ENCODE data around the gene ALDH5A1. TPM values are rescaled to one million over a fixed set of nuclear protein-coding genes. Genes with fewer than 3 reads are reported as not detected.

The ALDH5A1 gene
- total and polyA plus RNA-seq, 10 of the 15 experiments (the other 5 are each of a cell fraction or from before 2014, with no cell fraction given): 2.6 to 13.8 (median 9.3) TPM

Other genes starting within 250 kb of the ALDH5A1 start
- under 0.01 TPM in 1 of 2 replicates, not detected in the other for gene DCDC2, start 136.9 kb upstream of the ALDH5A1 start, total RNA-seq (2014; rRNA removed)
- gene DCDC2, start 136.9 kb upstream of the ALDH5A1 start, total RNA-seq (2014; rRNA removed; fragmentation: Illumina TruSeq; extraction: Trizol): not detected in 2 replicates
- gene DCDC2, start 136.9 kb upstream of the ALDH5A1 start, total RNA-seq (2021): not detected in 2 replicates
- not detected in 2 replicates for gene DCDC2, start 136.9 kb upstream of the ALDH5A1 start, polyA plus RNA-seq (2011; rRNA removed)
- gene DCDC2, start 136.9 kb upstream of the ALDH5A1 start, polyA plus RNA-seq (2014; fragmentation: Illumina TruSeq; extraction: Trizol): 0.03 and 0.11 TPM in 2 replicates
- gene DCDC2, start 136.9 kb upstream of the ALDH5A1 start, polyA plus RNA-seq (2014; fragmentation: Nextera tagmentation; extraction: Ambion mirVana): not detected
- not detected in 2 replicates for gene DCDC2, start 136.9 kb upstream of the ALDH5A1 start, polyA plus RNA-seq (2014; rRNA removed)
- not detected for gene DCDC2, start 136.9 kb upstream of the ALDH5A1 start, polyA plus RNA-seq (2016; fragmentation: Nextera tagmentation; extraction: Ambion mirVana)
- 18.0 and 20.7 TPM in 2 replicates for gene MRS2, start 92.0 kb upstream of the ALDH5A1 start, total RNA-seq (2014; rRNA removed)
- gene MRS2, start 92.0 kb upstream of the ALDH5A1 start, total RNA-seq (2014; rRNA removed; fragmentation: Illumina TruSeq; extraction: Trizol): 20.9 and 22.0 TPM in 2 replicates
- 25.6 and 25.7 TPM in 2 replicates for gene MRS2, start 92.0 kb upstream of the ALDH5A1 start, total RNA-seq (2021)
- gene MRS2, start 92.0 kb upstream of the ALDH5A1 start, polyA plus RNA-seq (2011; rRNA removed): 29.0 and 43.5 TPM in 2 replicates
- 23.7 and 26.2 TPM in 2 replicates for gene MRS2, start 92.0 kb upstream of the ALDH5A1 start, polyA plus RNA-seq (2014; fragmentation: Illumina TruSeq; extraction: Trizol)
- gene MRS2, start 92.0 kb upstream of the ALDH5A1 start, polyA plus RNA-seq (2014; fragmentation: Nextera tagmentation; extraction: Ambion mirVana): 10 to 100 TPM in 1 of 2 experiments, 1 to 10 TPM in 1; 7.5 to 12.6 TPM
- gene MRS2, start 92.0 kb upstream of the ALDH5A1 start, polyA plus RNA-seq (2014; rRNA removed): 19.0 and 24.8 TPM in 2 replicates
- gene MRS2, start 92.0 kb upstream of the ALDH5A1 start, polyA plus RNA-seq (2016; fragmentation: Nextera tagmentation; extraction: Ambion mirVana): 10 to 100 TPM; 26.7 to 29.9 TPM
- gene GPLD1, start 5.4 kb upstream of the ALDH5A1 start, total RNA-seq (2014; rRNA removed): 1.0 TPM in 2 replicates
- gene GPLD1, start 5.4 kb upstream of the ALDH5A1 start, total RNA-seq (2014; rRNA removed; fragmentation: Illumina TruSeq; extraction: Trizol): 0.60 and 1.0 TPM in 2 replicates
- gene GPLD1, start 5.4 kb upstream of the ALDH5A1 start, total RNA-seq (2021): 1.0 and 1.2 TPM in 2 replicates
- gene GPLD1, start 5.4 kb upstream of the ALDH5A1 start, polyA plus RNA-seq (2011; rRNA removed): 0.73 and 0.75 TPM in 2 replicates
- gene GPLD1, start 5.4 kb upstream of the ALDH5A1 start, polyA plus RNA-seq (2014; fragmentation: Illumina TruSeq; extraction: Trizol): 0.51 and 0.60 TPM in 2 replicates
- gene GPLD1, start 5.4 kb upstream of the ALDH5A1 start, polyA plus RNA-seq (2014; fragmentation: Nextera tagmentation; extraction: Ambion mirVana): under 1 TPM; 0.13 to 0.16 TPM
- 0.46 and 0.99 TPM in 2 replicates for gene GPLD1, start 5.4 kb upstream of the ALDH5A1 start, polyA plus RNA-seq (2014; rRNA removed)
- gene GPLD1, start 5.4 kb upstream of the ALDH5A1 start, polyA plus RNA-seq (2016; fragmentation: Nextera tagmentation; extraction: Ambion mirVana): under 1 TPM; 0.04 to 0.66 TPM
- 0.05 TPM in 1 of 2 replicates, not detected in the other for gene KIAA0319, start 151.2 kb downstream of the ALDH5A1 start, total RNA-seq (2014; rRNA removed)
- gene KIAA0319, start 151.2 kb downstream of the ALDH5A1 start, total RNA-seq (2014; rRNA removed; fragmentation: Illumina TruSeq; extraction: Trizol): 0.04 TPM in 1 of 2 replicates, not detected in the other
- 0.03 and 0.05 TPM in 2 replicates for gene KIAA0319, start 151.2 kb downstream of the ALDH5A1 start, total RNA-seq (2021)
- gene KIAA0319, start 151.2 kb downstream of the ALDH5A1 start, polyA plus RNA-seq (2011; rRNA removed): 0.01 TPM in 1 of 2 replicates, not detected in the other
- gene KIAA0319, start 151.2 kb downstream of the ALDH5A1 start, polyA plus RNA-seq (2014; fragmentation: Illumina TruSeq; extraction: Trizol): 0.06 and 0.09 TPM in 2 replicates
- gene KIAA0319, start 151.2 kb downstream of the ALDH5A1 start, polyA plus RNA-seq (2014; fragmentation: Nextera tagmentation; extraction: Ambion mirVana): under 1 TPM in 1 of 2 experiments, not detected in 1; 0.02 TPM
- gene KIAA0319, start 151.2 kb downstream of the ALDH5A1 start, polyA plus RNA-seq (2014; rRNA removed): 0.03 and 0.08 TPM in 2 replicates
- under 1 TPM; 0.05 to 0.09 TPM for gene KIAA0319, start 151.2 kb downstream of the ALDH5A1 start, polyA plus RNA-seq (2016; fragmentation: Nextera tagmentation; extraction: Ambion mirVana)
- 32.1 and 35.1 TPM in 2 replicates for gene TDP2, start 171.9 kb downstream of the ALDH5A1 start, total RNA-seq (2014; rRNA removed)
- 30.4 and 32.9 TPM in 2 replicates for gene TDP2, start 171.9 kb downstream of the ALDH5A1 start, total RNA-seq (2014; rRNA removed; fragmentation: Illumina TruSeq; extraction: Trizol)
- 35.8 and 38.1 TPM in 2 replicates for gene TDP2, start 171.9 kb downstream of the ALDH5A1 start, total RNA-seq (2021)
- 48.7 and 71.6 TPM in 2 replicates for gene TDP2, start 171.9 kb downstream of the ALDH5A1 start, polyA plus RNA-seq (2011; rRNA removed)
- 52.5 and 59.2 TPM in 2 replicates for gene TDP2, start 171.9 kb downstream of the ALDH5A1 start, polyA plus RNA-seq (2014; fragmentation: Illumina TruSeq; extraction: Trizol)
- gene TDP2, start 171.9 kb downstream of the ALDH5A1 start, polyA plus RNA-seq (2014; fragmentation: Nextera tagmentation; extraction: Ambion mirVana): 10 to 100 TPM; 24.4 to 29.8 TPM
- 35.3 and 39.6 TPM in 2 replicates for gene TDP2, start 171.9 kb downstream of the ALDH5A1 start, polyA plus RNA-seq (2014; rRNA removed)
- 10 to 100 TPM; 50.5 to 53.3 TPM for gene TDP2, start 171.9 kb downstream of the ALDH5A1 start, polyA plus RNA-seq (2016; fragmentation: Nextera tagmentation; extraction: Ambion mirVana)
- gene ACOT13, start 172.1 kb downstream of the ALDH5A1 start, total RNA-seq (2014; rRNA removed): 6.0 and 7.5 TPM in 2 replicates
- 26.6 and 28.2 TPM in 2 replicates for gene ACOT13, start 172.1 kb downstream of the ALDH5A1 start, total RNA-seq (2014; rRNA removed; fragmentation: Illumina TruSeq; extraction: Trizol)
- 28.6 and 33.8 TPM in 2 replicates for gene ACOT13, start 172.1 kb downstream of the ALDH5A1 start, total RNA-seq (2021)
- 31.4 and 48.4 TPM in 2 replicates for gene ACOT13, start 172.1 kb downstream of the ALDH5A1 start, polyA plus RNA-seq (2011; rRNA removed)
- 41.9 and 46.5 TPM in 2 replicates for gene ACOT13, start 172.1 kb downstream of the ALDH5A1 start, polyA plus RNA-seq (2014; fragmentation: Illumina TruSeq; extraction: Trizol)
- 10 to 100 TPM; 54.8 to 60.6 TPM for gene ACOT13, start 172.1 kb downstream of the ALDH5A1 start, polyA plus RNA-seq (2014; fragmentation: Nextera tagmentation; extraction: Ambion mirVana)
- 19.6 and 26.8 TPM in 2 replicates for gene ACOT13, start 172.1 kb downstream of the ALDH5A1 start, polyA plus RNA-seq (2014; rRNA removed)
- 10 to 100 TPM; 55.7 to 57.1 TPM for gene ACOT13, start 172.1 kb downstream of the ALDH5A1 start, polyA plus RNA-seq (2016; fragmentation: Nextera tagmentation; extraction: Ambion mirVana)
- 55.6 and 61.5 TPM in 2 replicates for gene C6orf62, start 224.2 kb downstream of the ALDH5A1 start, total RNA-seq (2014; rRNA removed)
- gene C6orf62, start 224.2 kb downstream of the ALDH5A1 start, total RNA-seq (2014; rRNA removed; fragmentation: Illumina TruSeq; extraction: Trizol): 92.2 and 92.7 TPM in 2 replicates
- 111 and 113 TPM in 2 replicates for gene C6orf62, start 224.2 kb downstream of the ALDH5A1 start, total RNA-seq (2021)
- 128 and 158 TPM in 2 replicates for gene C6orf62, start 224.2 kb downstream of the ALDH5A1 start, polyA plus RNA-seq (2011; rRNA removed)
- 125 and 161 TPM in 2 replicates for gene C6orf62, start 224.2 kb downstream of the ALDH5A1 start, polyA plus RNA-seq (2014; fragmentation: Illumina TruSeq; extraction: Trizol)
- 100 to 1,000 TPM; 196 to 565 TPM for gene C6orf62, start 224.2 kb downstream of the ALDH5A1 start, polyA plus RNA-seq (2014; fragmentation: Nextera tagmentation; extraction: Ambion mirVana)
- 66.8 and 73.9 TPM in 2 replicates for gene C6orf62, start 224.2 kb downstream of the ALDH5A1 start, polyA plus RNA-seq (2014; rRNA removed)
- gene C6orf62, start 224.2 kb downstream of the ALDH5A1 start, polyA plus RNA-seq (2016; fragmentation: Nextera tagmentation; extraction: Ambion mirVana): 100 to 1,000 TPM; 290 to 309 TPM